HCT116 (cell line): ENCODE measurements around the gene TEX264. TPM values are rescaled to one million over a fixed set of nuclear protein-coding genes. Genes with fewer than 3 reads are reported as not detected.

Source experiments
- ATAC-seq: fragments of 200-7000 bp; cut with Tn5 transposase; 2 replicates; pipeline ENCODE4 v1.9.1; 2020; ENCODE audit warnings: mild to moderate bottlenecking, moderate library complexity
- BruUV-seq: library from RNA; stranded (reverse); fragments of 400-500 nt; replicated peaks from 2 replicates; lab custom pipeline; 2021; lab: Mats Ljungman, UMichigan
- CTCF ChIA-PET: fragments of 300-600 bp; sonication (Branson Sonifier 250); formaldehyde crosslinking; loops from one replicate; lab custom pipeline; 2021; ENCODE audit warnings: antibody characterized with exemption; lab: Charles Lee
- POLR2A ChIA-PET: fragments of 300-600, 350-600 bp; sonication (Branson Sonifier 250); formaldehyde crosslinking; loops from one replicate; lab custom pipeline; 2021; ENCODE audit warnings: antibody characterized with exemption; lab: Charles Lee
- RAD21 ChIA-PET, 2 experiments: fragments of 300-600 bp; sonication (Branson Sonifier 250); formaldehyde crosslinking; loops; one replicate each; lab custom pipeline; 2023; ENCODE audit warnings: low total read pairs in 2 of 2; ENCODE audit not compliant: uncharacterized antibody in 2 of 2, unreplicated experiment in 2 of 2, low non-redundant PET in 1 of 2; lab: Charles Lee
- DNase-seq: peaks from one replicate; pipeline ENCODE4 v3.0.0-alpha.2; 2010; ENCODE audit warnings: low read depth, low spot score
- H2AFZ ChIP-seq: fragments of 200-600 bp; shearing (Covaris generic), sonication (generic); 2 replicates; pipeline ENCODE4 v1.6.1; 2017; ENCODE audit warnings: low read depth, mixed run types, mixed read lengths, antibody characterized with exemption, low read length; ENCODE audit not compliant: poor library complexity, severe bottlenecking
- H3K27ac ChIP-seq: 2 replicates; pipeline ENCODE4 v1.5.1; 2012; ENCODE audit warnings: low read depth, low read length
- H3K27me3 ChIP-seq: fragments of 200-600 bp; sonication (generic); 2 replicates; pipeline ENCODE4 v1.6.1; 2016; ENCODE audit warnings: mixed run types, low read length, mixed read lengths; ENCODE audit not compliant: insufficient read depth
- H3K36me3 ChIP-seq, 2 experiments: fragments of 200-500 bp in 1 of 2; fragments of 200-600 bp in 1 of 2; sonication (Bioruptor generic) in 1 of 2; sonication (generic) in 1 of 2; 2 replicates each; pipeline versions ENCODE4 v1.5.1 to v1.6.1; 2014 to 2016; ENCODE audit warnings: low read length in 2 of 2, inconsistent platforms in 1 of 2, mixed read lengths in 1 of 2, mixed run types in 1 of 2; ENCODE audit not compliant: insufficient read depth in 2 of 2, control insufficient read depth in 1 of 2
- H3K4me1 ChIP-seq, 2 experiments: fragments of 200-600 bp in 1 of 2; sonication (generic) in 1 of 2; 2 replicates each; pipeline versions ENCODE4 v1.5.1 to v1.6.1; 2012 to 2017; ENCODE audit warnings: low read length in 2 of 2, inconsistent platforms in 1 of 2, mild to moderate bottlenecking in 1 of 2, mixed read lengths in 1 of 2, mixed run types in 1 of 2, moderate library complexity in 1 of 2; ENCODE audit not compliant: insufficient read depth in 2 of 2, control insufficient read depth in 1 of 2
- H3K4me2 ChIP-seq: fragments of 200-600 bp; sonication (generic); 2 replicates; pipeline ENCODE4 v1.6.1; 2017; ENCODE audit warnings: mixed run types, low read length, mixed read lengths
- H3K4me3 ChIP-seq, 2 experiments: fragments of 200-600 bp in 1 of 2; sonication (generic) in 1 of 2; replicated peaks in 1 of 2; 2 replicates each; pipeline ENCODE4 v1.5.1; 2011 to 2016; ENCODE audit warnings: low read length in 2 of 2, control low read depth in 1 of 2, low read depth in 1 of 2, mild to moderate bottlenecking in 1 of 2, mixed read lengths in 1 of 2, mixed run types in 1 of 2
- H3K79me2 ChIP-seq: fragments of 200-600 bp; sonication (generic); 2 replicates; pipeline ENCODE4 v1.6.1; 2017; ENCODE audit warnings: mild to moderate bottlenecking, mixed run types, low read length, moderate library complexity, mixed read lengths; ENCODE audit not compliant: insufficient read depth
- H3K9ac ChIP-seq: fragments of 200-600 bp; sonication (generic); 2 replicates; pipeline ENCODE4 v1.6.1; 2016; ENCODE audit warnings: low read length, mixed read lengths
- H3K9me2 ChIP-seq: fragments of 200-600 bp; sonication (generic), shearing (Covaris generic); 2 replicates; pipeline ENCODE4 v1.6.1; 2017; ENCODE audit warnings: mixed run types, mild to moderate bottlenecking, moderate library complexity; ENCODE audit not compliant: insufficient read depth
- H3K9me3 ChIP-seq, 2 experiments: fragments of 200-500 bp in 1 of 2; fragments of 200-600 bp in 1 of 2; sonication (Bioruptor generic) in 1 of 2; sonication (generic) in 1 of 2; 2 replicates each; pipeline ENCODE4 v1.6.1; 2014 to 2017; ENCODE audit warnings: low read length in 2 of 2, mixed read lengths in 2 of 2, inconsistent platforms in 1 of 2, low read depth in 1 of 2, mild to moderate bottlenecking in 1 of 2, mixed run types in 1 of 2, moderate library complexity in 1 of 2; ENCODE audit not compliant: control insufficient read depth in 1 of 2, insufficient read depth in 1 of 2
- H4K20me1 ChIP-seq: fragments of 200-600 bp; sonication (generic), shearing (Covaris generic); 2 replicates; pipeline ENCODE4 v1.6.1; 2017; ENCODE audit warnings: mixed run types, mild to moderate bottlenecking, moderate library complexity; ENCODE audit not compliant: insufficient read depth
- CBX3 ChIP-seq: IDR thresholded peaks from 2 replicates; pipeline ENCODE4 v1.6.1; 2012; ENCODE audit warnings: low read depth
- CEBPB ChIP-seq: IDR thresholded peaks from 2 replicates; pipeline ENCODE4 v1.6.1; 2012; ENCODE audit warnings: low read depth
- EGR1 ChIP-seq: IDR thresholded peaks from 2 replicates; pipeline ENCODE4 v1.6.1; 2012; ENCODE audit warnings: low read depth
- ELF1 ChIP-seq: IDR thresholded peaks from 2 replicates; pipeline ENCODE4 v1.6.1; 2012; ENCODE audit warnings: low read depth, borderline replicate concordance
- EZH2 ChIP-seq: fragments of 200-600 bp; sonication (generic); IDR thresholded peaks from 2 replicates; pipeline ENCODE4 v1.6.1; 2017; ENCODE audit warnings: antibody characterized with exemption, mixed run types
- FOSL1 ChIP-seq: IDR thresholded peaks from 2 replicates; pipeline ENCODE4 v1.6.1; 2012; ENCODE audit warnings: low read depth
- JUND ChIP-seq: IDR thresholded peaks from 2 replicates; pipeline ENCODE4 v1.6.1; 2012
- MAX ChIP-seq: IDR thresholded peaks from 2 replicates; pipeline ENCODE4 v1.6.1; 2012
- POLR2A ChIP-seq: IDR thresholded peaks from 2 replicates; pipeline ENCODE4 v1.7.0; 2011; ENCODE audit warnings: borderline replicate concordance; ENCODE audit not compliant: insufficient read depth, insufficient read length; ENCODE audit errors: extremely low read depth
- POLR2AphosphoS5 ChIP-seq: IDR thresholded peaks from 2 replicates; pipeline ENCODE4 v1.6.1; 2011; ENCODE audit warnings: mild to moderate bottlenecking, low read depth, low read length, moderate library complexity
- RAD21 ChIP-seq: IDR thresholded peaks from 2 replicates; pipeline ENCODE4 v1.6.1; 2012; ENCODE audit warnings: low read depth, mild to moderate bottlenecking
- SIN3A ChIP-seq: IDR thresholded peaks from 2 replicates; pipeline ENCODE4 v1.6.1; 2012; ENCODE audit warnings: low read depth
- SP1 ChIP-seq: IDR thresholded peaks from 2 replicates; pipeline ENCODE4 v1.6.1; 2012; ENCODE audit warnings: low read depth
- SRF ChIP-seq: IDR thresholded peaks from 2 replicates; pipeline ENCODE4 v1.6.1; 2012; ENCODE audit warnings: low read depth
- YY1 ChIP-seq: IDR thresholded peaks from 2 replicates; pipeline ENCODE4 v1.6.1; 2011; ENCODE audit warnings: low read length, low read depth, moderate library complexity, mild to moderate bottlenecking; ENCODE audit not compliant: insufficient replicate concordance; ENCODE audit errors: extremely low read depth
- ZFX ChIP-seq: fragments of 450-650 bp; IDR thresholded peaks from 2 replicates; pipeline ENCODE4 v1.6.1; 2017
- ZNF274 ChIP-seq: fragments of 200-500 bp; sonication (Bioruptor generic); IDR thresholded peaks from 2 replicates; pipeline ENCODE4 v1.6.1; 2014; ENCODE audit warnings: mild to moderate bottlenecking, low read depth, low read length, inconsistent platforms
- intact Hi-C: fragments of 100-400 bp; cut with micrococcal nuclease; formaldehyde crosslinking; loops from 2 replicates; pipeline ENCODE4 v1.10.0; 2022
- total RNA-seq: library from RNA; stranded (reverse); gene quantifications from one replicate; pipeline ENCODE4 v1.2.1, GENCODE V29; 2021; ENCODE audit not compliant: unreplicated experiment
- TF ChIP-seq, protein P1 (sequence below): IDR thresholded peaks from 2 replicates; pipeline ENCODE4 v1.6.1; 2012
- TF ChIP-seq, protein P2 (sequence below): IDR thresholded peaks from 2 replicates; pipeline ENCODE4 v1.6.1; 2011; ENCODE audit warnings: mild to moderate bottlenecking, low read length, moderate library complexity; ENCODE audit not compliant: insufficient replicate concordance; ENCODE audit errors: extremely low read depth

Gene TEX264
- total RNA-seq, 1 experiment from 2014 or later: 36.0 TPM

GRCh38 chr3:51688206-51688600, 17.2 kb downstream of the TEX264 start:
- no peak overlapping the region for H3K4me2 ChIP-seq
- no peak overlapping the region for H3K9ac ChIP-seq
- DNase-seq (no peak), ATAC-seq (no peak)
- POLR2A ChIA-PET: no interaction called here
- no peaks in the 10 kb centered on the region for H3K9me3 ChIP-seq
- TF ChIP-seq MAX (no peak), JUND (no peak), ZNF274 (no peak), RAD21 (no peak), CBX3 (no peak)
- TF ChIP-seq, all 23 proteins: peak for 0
- Histone ChIP-seq H3K4me3 (no peak overlapping the region), H4K20me1 (no peaks in the 10 kb centered on the region), H3K9me2 (no peaks in the 10 kb centered on the region), H3K4me1 (no peaks in the 10 kb centered on the region), H2AFZ (no peak overlapping the region), H3K27me3 (no peaks in the 10 kb centered on the region), H3K27ac (no peak overlapping the region), H3K79me2 (no peaks in the 10 kb centered on the region), H3K36me3 (peaks cover 8 to 13% of the 10 kb centered on the region in 2 experiments; a peak in 3 of 4 replicates)
- no TSS peak for BruUV-seq
- ChIA-PET RAD21 (no interaction called here), CTCF (no interaction called here)
- intact Hi-C loops: no loop called here

GRCh38 chr3:51691021-51691420, 20.0 kb downstream of the TEX264 start:
- H3K36me3 ChIP-seq: no peaks in the 10 kb centered on the region
- H3K9me2 ChIP-seq: no peaks in the 10 kb centered on the region
- intact Hi-C loops: no loop called here
- DNase-seq (no peak), ATAC-seq (no peak)
- no peak overlapping the region for H3K27ac ChIP-seq
- H2AFZ ChIP-seq: no peak overlapping the region
- ChIA-PET CTCF (interaction anchor here (2.1 kb wide), 1 partner anchor 28 kb away, joined by 5 read pairs; no protein-coding TSS in a partner anchor), POLR2A (no interaction called here), RAD21 (interaction anchor here in 1 of 2 experiments (0.6 kb wide), 1 partner anchor 27 kb away, joined by 4 read pairs; no protein-coding TSS in a partner anchor)
- no peaks in the 10 kb centered on the region for H3K4me1 ChIP-seq
- no peaks in the 10 kb centered on the region for H3K79me2 ChIP-seq
- H4K20me1 ChIP-seq: no peaks in the 10 kb centered on the region
- no peak overlapping the region for H3K9ac ChIP-seq
- H3K27me3 ChIP-seq: no peaks in the 10 kb centered on the region
- no peaks in the 10 kb centered on the region for H3K9me3 ChIP-seq
- no peak overlapping the region for H3K4me3 ChIP-seq
- no TSS peak for BruUV-seq
- no peak overlapping the region for H3K4me2 ChIP-seq
- TF ChIP-seq, protein P1, sequence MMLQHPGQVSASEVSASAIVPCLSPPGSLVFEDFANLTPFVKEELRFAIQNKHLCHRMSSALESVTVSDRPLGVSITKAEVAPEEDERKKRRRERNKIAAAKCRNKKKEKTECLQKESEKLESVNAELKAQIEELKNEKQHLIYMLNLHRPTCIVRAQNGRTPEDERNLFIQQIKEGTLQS: no peak
- TF ChIP-seq, protein P2, sequence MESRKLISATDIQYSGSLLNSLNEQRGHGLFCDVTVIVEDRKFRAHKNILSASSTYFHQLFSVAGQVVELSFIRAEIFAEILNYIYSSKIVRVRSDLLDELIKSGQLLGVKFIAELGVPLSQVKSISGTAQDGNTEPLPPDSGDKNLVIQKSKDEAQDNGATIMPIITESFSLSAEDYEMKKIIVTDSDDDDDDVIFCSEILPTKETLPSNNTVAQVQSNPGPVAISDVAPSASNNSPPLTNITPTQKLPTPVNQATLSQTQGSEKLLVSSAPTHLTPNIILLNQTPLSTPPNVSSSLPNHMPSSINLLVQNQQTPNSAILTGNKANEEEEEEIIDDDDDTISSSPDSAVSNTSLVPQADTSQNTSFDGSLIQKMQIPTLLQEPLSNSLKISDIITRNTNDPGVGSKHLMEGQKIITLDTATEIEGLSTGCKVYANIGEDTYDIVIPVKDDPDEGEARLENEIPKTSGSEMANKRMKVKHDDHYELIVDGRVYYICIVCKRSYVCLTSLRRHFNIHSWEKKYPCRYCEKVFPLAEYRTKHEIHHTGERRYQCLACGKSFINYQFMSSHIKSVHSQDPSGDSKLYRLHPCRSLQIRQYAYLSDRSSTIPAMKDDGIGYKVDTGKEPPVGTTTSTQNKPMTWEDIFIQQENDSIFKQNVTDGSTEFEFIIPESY: no peak
- TF ChIP-seq POLR2A: no peak
- TF ChIP-seq ZNF274: no peak
- TF ChIP-seq ELF1: no peak
- no peak for TF ChIP-seq FOSL1
- no peak for TF ChIP-seq RAD21
- TF ChIP-seq CBX3: no peak
- TF ChIP-seq ZFX: no peak
- TF ChIP-seq JUND: no peak
- TF ChIP-seq YY1: no peak
- TF ChIP-seq CEBPB: no peak
- no peak for TF ChIP-seq POLR2AphosphoS5
- no peak for TF ChIP-seq MAX
- TF ChIP-seq SIN3A: no peak
- TF ChIP-seq SP1: no peak
- TF ChIP-seq SRF: no peak
- no peak for TF ChIP-seq EZH2
- no peak for TF ChIP-seq EGR1
